ELR (cell line): Measurements from ENCODE around the gene DIS3.

ENCODE experiments used
- DNase-seq: peaks from one replicate; pipeline ENCODE4 v3.0.0-alpha.2; 2015; ENCODE audit warnings: low read depth

Gene DIS3

GRCh38 chr13:72740015-72740414 lies 41.7 kb downstream of the DIS3 start:
- DNase-seq = no peak

- no peak for DNase-seq
Observed at GRCh38 chr13:72737033-72737432, 44.7 kb downstream of the DIS3 start.

- DNase-seq = peak; percentile 3
Observed at GRCh38 chr13:72728290-72728605, 53.5 kb downstream of the DIS3 start.

GRCh38 chr13:72727417-72728289 lies 54.0 kb downstream of the DIS3 start, which contains the start of the genes BORA and MZT1:
BORA (plus strand) TSS chr13:72727923; CDS start chr13:72728941, 1,018 bp downstream.
MZT1 (minus strand) TSS chr13:72727629; CDS start chr13:72727602, 27 bp downstream.
- peak; percentile 98 for DNase-seq

- peak; percentile 62 for DNase-seq
Observed at GRCh38 chr13:72726726-72727416, 54.8 kb downstream of the DIS3 start.

GRCh38 chr13:72726185-72726584 lies 55.5 kb downstream of the DIS3 start:
- peak; percentile 1 for DNase-seq

GRCh38 chr13:72716776-72717175 lies 64.9 kb downstream of the DIS3 start:
- DNase-seq = no peak
